ENCODE results near the gene CHD2. TPM values are rescaled to one million over a fixed set of nuclear protein-coding genes. Genes with fewer than 3 reads are reported as not detected.

The CHD2 gene
- total RNA-seq, 1 donor from 2014 or later, result 159 TPM

GRCh38 chr15:93051236-93052089 is 151.3 kb downstream of the CHD2 start:
- no peaks in the 10 kb centered on the region for H3K27me3 Mint-ChIP-seq
- H3K4me1 Mint-ChIP-seq (ENCODE audit: low read depth), result no peaks in the 10 kb centered on the region
- no peak for DNase-seq (ENCODE audit: low spot score, unreplicated experiment)
- no peak overlapping the region for H3K4me3 Mint-ChIP-seq (ENCODE audit: low read depth)
- TF ChIP-seq CTCF (IDR thresholded peaks at IDR 0.05; ENCODE audit: unreplicated experiment), result no peak
- peaks cover 1% of the 10 kb centered on the region for H3K9me3 Mint-ChIP-seq (ENCODE audit: low read depth)
- H3K27ac Mint-ChIP-seq, result no peak overlapping the region
- H3K36me3 Mint-ChIP-seq (ENCODE audit: insufficient read depth), result peaks cover 17% of the 10 kb centered on the region

GRCh38 chr15:93052090-93052879 is 152.2 kb downstream of the CHD2 start:
- Mint-ChIP-seq H3K4me1 (ENCODE audit: low read depth) (no peaks in the 10 kb centered on the region), H3K27me3 (no peaks in the 10 kb centered on the region), H3K27ac (no peak overlapping the region), H3K4me3 (ENCODE audit: low read depth) (no peak overlapping the region), H3K9me3 (ENCODE audit: low read depth) (no peaks in the 10 kb centered on the region), H3K36me3 (ENCODE audit: insufficient read depth) (peaks cover 13% of the 10 kb centered on the region)
- no peak for TF ChIP-seq CTCF (IDR thresholded peaks at IDR 0.05; ENCODE audit: unreplicated experiment)
- DNase-seq (ENCODE audit: low spot score, unreplicated experiment), result no peak

- no peak overlapping the region for H3K27ac Mint-ChIP-seq
- peaks cover 2% of the 10 kb centered on the region for H3K4me1 Mint-ChIP-seq (ENCODE audit: low read depth)
- peaks cover 3% of the 10 kb centered on the region for H3K27me3 Mint-ChIP-seq
- peaks cover 5% of the 10 kb centered on the region for H3K36me3 Mint-ChIP-seq (ENCODE audit: insufficient read depth)
- no peak overlapping the region for H3K4me3 Mint-ChIP-seq (ENCODE audit: low read depth)
- DNase-seq (ENCODE audit: low spot score, unreplicated experiment), result no peak
- no peaks in the 10 kb centered on the region for H3K9me3 Mint-ChIP-seq (ENCODE audit: low read depth)
- no peak for TF ChIP-seq CTCF (IDR thresholded peaks at IDR 0.05; ENCODE audit: unreplicated experiment)
Measured at GRCh38 chr15:93055211-93055610, 155.1 kb downstream of the CHD2 start.

GRCh38 chr15:93056836-93057235 is 156.7 kb downstream of the CHD2 start:
- peaks cover 5% of the 10 kb centered on the region for H3K36me3 Mint-ChIP-seq (ENCODE audit: insufficient read depth)
- no peak for DNase-seq (ENCODE audit: low spot score, unreplicated experiment)
- H3K4me3 Mint-ChIP-seq (ENCODE audit: low read depth), result no peak overlapping the region
- H3K4me1 Mint-ChIP-seq (ENCODE audit: low read depth), result peaks cover 14% of the 10 kb centered on the region
- H3K9me3 Mint-ChIP-seq (ENCODE audit: low read depth), result no peaks in the 10 kb centered on the region
- H3K27me3 Mint-ChIP-seq, result peaks cover 3% of the 10 kb centered on the region
- TF ChIP-seq CTCF (IDR thresholded peaks at IDR 0.05; ENCODE audit: unreplicated experiment), result no peak
- H3K27ac Mint-ChIP-seq, result no peak overlapping the region

GRCh38 chr15:93057618-93058017 is 157.5 kb downstream of the CHD2 start:
- H3K4me1 Mint-ChIP-seq (ENCODE audit: low read depth), result peaks cover 19% of the 10 kb centered on the region
- no peaks in the 10 kb centered on the region for H3K9me3 Mint-ChIP-seq (ENCODE audit: low read depth)
- TF ChIP-seq CTCF (IDR thresholded peaks at IDR 0.05; ENCODE audit: unreplicated experiment), result no peak
- H3K4me3 Mint-ChIP-seq (ENCODE audit: low read depth), result no peak overlapping the region
- peaks cover 5% of the 10 kb centered on the region for H3K36me3 Mint-ChIP-seq (ENCODE audit: insufficient read depth)
- no peak overlapping the region for H3K27ac Mint-ChIP-seq
- peaks cover 3% of the 10 kb centered on the region for H3K27me3 Mint-ChIP-seq
- DNase-seq (ENCODE audit: low spot score, unreplicated experiment), result no peak
